GM23248 (cell line): ENCODE results near the gene CD9. TPM values are rescaled to one million over a fixed set of nuclear protein-coding genes. Genes with fewer than 3 reads are reported as not detected.
"Not testable (repeated sequence)": the region's sequence is repeated elsewhere in the genome, so short reads cannot be mapped to it uniquely, and the experiment has no call there.

ENCODE experiments used
- DNase-seq: peaks from one replicate; pipeline ENCODE4 v3.0.0-alpha.2; 2015
- H2AFZ ChIP-seq: fragments of 200-600 bp; sonication (generic); 2 replicates; pipeline ENCODE4 v1.6.1; 2016; ENCODE audit warnings: antibody characterized with exemption
- H3F3A ChIP-seq: fragments of 200-600 bp; sonication (generic); 2 replicates; pipeline ENCODE4 v1.6.1; 2016; ENCODE audit warnings: mild to moderate bottlenecking, antibody characterized with exemption, mixed run types; ENCODE audit not compliant: insufficient read depth
- H3K27ac ChIP-seq: fragments of 200-600 bp; sonication (generic); 2 replicates; pipeline ENCODE4 v1.5.1; 2016; ENCODE audit warnings: mild to moderate bottlenecking
- H3K27me3 ChIP-seq: fragments of 200-600 bp; sonication (generic); replicated peaks from 2 replicates; pipeline ENCODE4 v1.6.1; 2016; ENCODE audit warnings: mild to moderate bottlenecking; ENCODE audit not compliant: insufficient read depth
- H3K36me3 ChIP-seq: fragments of 200-600 bp; sonication (generic); 2 replicates; pipeline ENCODE4 v1.6.1; 2016; ENCODE audit warnings: low read depth, mild to moderate bottlenecking
- H3K4me1 ChIP-seq: fragments of 200-600 bp; sonication (generic); 2 replicates; pipeline ENCODE4 v1.6.1; 2016; ENCODE audit warnings: mild to moderate bottlenecking; ENCODE audit not compliant: insufficient read depth
- H3K4me2 ChIP-seq: fragments of 200-600 bp; sonication (generic); one replicate; pipeline ENCODE4 v1.6.1; 2016; ENCODE audit warnings: mild to moderate bottlenecking; ENCODE audit not compliant: unreplicated experiment
- H3K4me3 ChIP-seq: fragments of 200-600 bp; sonication (generic); 2 replicates; pipeline ENCODE4 v1.5.1; 2016; ENCODE audit warnings: mild to moderate bottlenecking
- H3K79me2 ChIP-seq: fragments of 200-600 bp; sonication (generic); 2 replicates; pipeline ENCODE4 v1.6.1; 2016; ENCODE audit warnings: mild to moderate bottlenecking; ENCODE audit not compliant: insufficient read depth
- H3K9ac ChIP-seq: fragments of 200-600 bp; sonication (generic); 2 replicates; pipeline ENCODE4 v1.6.1; 2016; ENCODE audit warnings: mild to moderate bottlenecking
- H3K9me2 ChIP-seq: fragments of 200-600 bp; sonication (generic); 2 replicates; pipeline ENCODE4 v1.6.1; 2016; ENCODE audit warnings: mixed run types, mild to moderate bottlenecking, moderate library complexity; ENCODE audit not compliant: insufficient read depth
- H3K9me3 ChIP-seq: fragments of 200-600 bp; sonication (generic); one replicate; pipeline ENCODE4 v1.6.1; 2017; ENCODE audit warnings: low read depth
- H4K20me1 ChIP-seq: fragments of 200-600 bp; sonication (generic); 2 replicates; pipeline ENCODE4 v1.6.0; 2016; ENCODE audit not compliant: insufficient read depth
- EZH2 ChIP-seq: fragments of 200-600 bp; sonication (generic); IDR thresholded peaks from 2 replicates; pipeline ENCODE4 v1.6.1; 2018; ENCODE audit warnings: antibody characterized with exemption, mild to moderate bottlenecking; ENCODE audit not compliant: insufficient read depth, poor library complexity, severe bottlenecking
- EZH2phosphoT487 ChIP-seq: fragments of 200-600 bp; sonication (generic); IDR thresholded peaks from 2 replicates; pipeline ENCODE4 v1.6.1; 2018; ENCODE audit warnings: antibody characterized with exemption, moderate library complexity, mild to moderate bottlenecking, low read depth; ENCODE audit not compliant: insufficient read depth
- WGBS, 2 experiments: methylation state at CpG; one replicate each; pipeline ENCODE4 v1.1.6; 2015 to 2017; ENCODE audit warnings: low lambda C conversion rate in 2 of 2, low coverage in 1 of 2; ENCODE audit errors: missing lambda C conversion rate in 2 of 2; 5-methylcytosine and 5-hydroxymethylcytosine counted together
- in situ Hi-C: fragments of 300-500 bp; cut with MboI; formaldehyde crosslinking; loops from 2 replicates; pipeline ENCODE4 v1.15.0; 2020
- polyA plus RNA-seq: library from polyadenylated mRNA; unstranded; fragments of >200 nt; fragmentation: Nextera tagmentation; extraction: Ambion mirVana; gene quantifications from 2 replicates; pipeline ENCODE4 v1.2.1, GENCODE V29; 2016
- total RNA-seq: library from RNA; depleted of rRNA; stranded (reverse); fragments of >200 nt; shearing (Covaris generic); gene quantifications from 2 replicates; pipeline ENCODE4 v1.2.3, GENCODE V29; 2014

CD9 gene
- total and polyA plus RNA-seq, 2 experiments from 2014 or later: 28.6 to 46.9 TPM

- Histone ChIP-seq H3K27me3 (peaks cover 7% of the 10 kb centered on the region; the same call in 1 of the 2 replicates), H3K4me1 (peaks cover 9% of the 10 kb centered on the region; the same call in 1 of the 2 replicates), H3F3A (0 out of 2 replicates have a peak, but pooled peaks cover 4% of the 10 kb centered on the region), H3K9ac (no peak overlapping the region), H3K4me3 (no peak overlapping the region), H4K20me1 (no peaks in the 10 kb centered on the region), H3K4me2 (no peak overlapping the region), H3K9me2 (no peaks in the 10 kb centered on the region), H3K79me2 (no peaks in the 10 kb centered on the region), H3K27ac (no peak overlapping the region), H3K9me3 (no peaks in the 10 kb centered on the region), H3K36me3 (no peaks in the 10 kb centered on the region), H2AFZ (no peak overlapping the region)
- no peak for DNase-seq
- 59% methylated on average over 8 of the region's 8 CpGs for WGBS, 2 experiments
- in situ Hi-C loops: loop anchor here (10.0 kb wide), 1 partner anchor 123 kb away; no protein-coding TSS in a partner anchor
- TF ChIP-seq EZH2: no peak
- TF ChIP-seq EZH2phosphoT487: no peak
Measured at GRCh38 chr12:6187948-6188793, 12.0 kb upstream of the CD9 start.

- Histone ChIP-seq H3K4me2 (no peak overlapping the region), H3K9me3 (no peaks in the 10 kb centered on the region), H2AFZ (no peak overlapping the region), H3K36me3 (no peaks in the 10 kb centered on the region), H3K79me2 (no peaks in the 10 kb centered on the region), H3K9ac (no peak overlapping the region), H3K27ac (no peak overlapping the region), H3K4me3 (no peak overlapping the region), H4K20me1 (no peaks in the 10 kb centered on the region), H3K9me2 (no peaks in the 10 kb centered on the region), H3F3A (no peaks in the 10 kb centered on the region), H3K4me1 (0 out of 2 replicates have a peak, but pooled peaks cover under 1% of the 10 kb centered on the region), H3K27me3 (peaks cover 7% of the 10 kb centered on the region; the same call in 1 of the 2 replicates)
- in situ Hi-C loops: loop anchor here (10.0 kb wide), 1 partner anchor 124 kb away; no protein-coding TSS in a partner anchor
- no peak for DNase-seq
- WGBS, 2 experiments: 73 to 74% methylated on average over 5 of the region's 5 CpGs
- TF ChIP-seq EZH2phosphoT487 (no peak), EZH2 (no peak)
Measured at GRCh38 chr12:6189028-6189427, 11.2 kb upstream of the CD9 start.

- not testable (repeated sequence) for H3K27me3 ChIP-seq, H3K79me2 ChIP-seq, H3F3A ChIP-seq, H3K9me3 ChIP-seq, H3K9me2 ChIP-seq, H2AFZ ChIP-seq, H3K27ac ChIP-seq, H4K20me1 ChIP-seq, H3K4me3 ChIP-seq, DNase-seq, H3K9ac ChIP-seq, H3K4me1 ChIP-seq, H3K36me3 ChIP-seq, H3K4me2 ChIP-seq
- WGBS, 2 experiments: 86 to 87% methylated on average over 20 of the region's 20 CpGs
- in situ Hi-C loops: loop anchor here (10.0 kb wide), 1 partner anchor 125 kb away; no protein-coding TSS in a partner anchor
Measured at GRCh38 chr12:6189952-6190598, 10.1 kb upstream of the CD9 start.

GRCh38 chr12:6190767-6191530, 9.3 kb upstream of the CD9 start:
- H3F3A ChIP-seq, DNase-seq, H3K9me3 ChIP-seq, H3K27me3 ChIP-seq, H3K27ac ChIP-seq, H3K79me2 ChIP-seq, H3K9ac ChIP-seq, H3K36me3 ChIP-seq, in situ Hi-C loops, H2AFZ ChIP-seq, H3K4me3 ChIP-seq, H3K4me1 ChIP-seq, H4K20me1 ChIP-seq, H3K9me2 ChIP-seq, H3K4me2 ChIP-seq: not testable (repeated sequence)
- 91 to 92% methylated on average over 35 to 49 of the region's 49 CpGs for WGBS, 2 experiments
